MG63 (cell line): ENCODE results near the gene KNCN. TPM values are rescaled to one million over a fixed set of nuclear protein-coding genes. Genes with fewer than 3 reads are reported as not detected.

Experiments
- DNase-seq: peaks from one replicate; pipeline ENCODE4 v3.0.0-alpha.2; 2020
- H3K27me3 ChIP-seq: fragments of 250-450 bp; sonication (Bioruptor Pico); 2 replicates; pipeline ENCODE4 v1.5.1; 2020; ENCODE audit warnings: mild to moderate bottlenecking, moderate library complexity
- H3K36me3 ChIP-seq: fragments of 250-450 bp; sonication (Bioruptor Pico); 2 replicates; pipeline ENCODE4 v1.5.1; 2020; ENCODE audit warnings: mild to moderate bottlenecking, moderate library complexity
- H3K4me3 ChIP-seq: fragments of 250-450 bp; sonication (Bioruptor Pico); 2 replicates; pipeline ENCODE4 v1.5.1; 2020; ENCODE audit warnings: mild to moderate bottlenecking, moderate library complexity
- H3K9me3 ChIP-seq: fragments of 250-450 bp; sonication (Bioruptor Pico); 2 replicates; pipeline ENCODE4 v1.5.1; 2020; ENCODE audit warnings: mild to moderate bottlenecking, moderate library complexity
- total RNA-seq: library from RNA; depleted of rRNA; stranded (reverse); fragments of >200 nt; shearing (Covaris generic); gene quantifications from 2 replicates; pipeline ENCODE4 v1.2.3, GENCODE V29; 2014; ENCODE audit warnings: low replicate concordance; rRNA removed

KNCN gene
- not detected in 2 replicates for total RNA-seq

- Histone ChIP-seq H3K9me3 (no peaks in the 10 kb centered on the region), H3K36me3 (no peaks in the 10 kb centered on the region), H3K4me3 (no peak within 1 kb of the TSS), H3K27me3 (no peaks in the 10 kb centered on the region)
- DNase-seq, result no peak
Observed at GRCh38 chr1:46551597-46552095, at the start of gene KNCN. KNCN (minus strand) TSS chr1:46551647; CDS start chr1:46551215, 432 bp downstream.

DNA sequence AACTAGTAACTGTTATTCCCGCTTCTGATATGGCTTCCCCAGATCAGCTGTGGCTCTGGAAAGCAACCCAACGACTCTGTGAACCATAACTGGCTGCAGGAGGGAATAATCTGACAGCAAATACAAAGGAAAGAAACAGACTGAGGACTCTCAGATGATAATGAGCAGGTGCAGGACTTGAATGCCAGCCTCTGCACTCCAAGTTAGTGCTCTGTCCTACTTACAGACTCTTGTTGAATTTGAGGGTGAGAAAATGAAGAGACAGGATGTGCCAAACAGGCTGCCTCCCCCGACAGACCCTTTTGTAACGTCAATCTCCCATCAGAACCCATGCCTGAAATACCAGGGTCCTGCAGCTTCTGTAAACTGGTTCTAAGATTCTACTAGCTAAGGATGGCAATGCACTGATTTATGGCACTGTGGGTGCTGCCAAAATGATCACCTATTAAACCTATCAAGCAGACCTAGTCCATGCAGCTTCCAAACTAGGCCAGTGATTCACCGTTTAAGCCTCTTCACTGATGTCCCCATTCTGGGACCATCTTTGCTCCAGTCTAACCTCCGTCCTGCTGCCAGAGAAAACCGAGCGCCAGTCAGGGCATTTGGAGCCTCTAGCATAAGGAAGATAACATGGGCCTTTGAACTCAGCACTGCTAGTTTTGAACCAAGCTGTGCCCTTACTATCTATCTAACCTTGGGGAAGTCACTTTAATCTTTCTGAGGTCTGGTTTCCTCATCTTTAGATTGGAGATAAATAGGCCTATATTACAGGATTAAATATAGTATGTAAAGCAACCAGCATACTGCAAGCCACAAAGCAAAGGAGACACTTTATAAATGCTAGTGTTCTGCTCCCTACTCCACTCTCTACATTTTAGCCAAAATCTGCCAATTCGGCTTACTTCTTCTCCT, 47.9 kb upstream of the KNCN start:
- no peaks in the 10 kb centered on the region for H3K9me3 ChIP-seq
- DNase-seq, result no peak
- no peaks in the 10 kb centered on the region for H3K27me3 ChIP-seq
- H3K36me3 ChIP-seq, result no peaks in the 10 kb centered on the region
- no peak overlapping the region for H3K4me3 ChIP-seq

DNA sequence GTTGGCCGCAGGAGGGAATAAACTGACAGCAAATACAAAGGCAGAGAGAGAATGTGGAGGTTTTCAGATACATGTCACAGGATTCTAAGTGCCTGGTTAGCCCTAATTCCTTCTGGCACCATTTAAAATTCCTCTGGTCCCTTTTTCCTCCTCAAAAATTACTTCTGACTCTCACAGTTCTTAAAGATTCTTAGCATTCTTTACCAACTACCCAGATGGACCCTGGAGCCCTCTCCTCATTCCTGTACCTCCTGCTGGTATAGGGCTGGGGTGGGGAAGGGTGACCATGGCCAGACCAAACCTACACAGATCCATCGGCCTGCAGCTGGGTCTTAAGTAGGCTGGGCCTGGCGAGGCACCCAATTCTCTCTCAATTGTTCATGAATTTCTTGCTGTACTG, 45.4 kb upstream of the KNCN start:
- no peak for DNase-seq
- H3K9me3 ChIP-seq, result no peaks in the 10 kb centered on the region
- no peaks in the 10 kb centered on the region for H3K36me3 ChIP-seq
- no peaks in the 10 kb centered on the region for H3K27me3 ChIP-seq
- H3K4me3 ChIP-seq, result no peak overlapping the region

DNA sequence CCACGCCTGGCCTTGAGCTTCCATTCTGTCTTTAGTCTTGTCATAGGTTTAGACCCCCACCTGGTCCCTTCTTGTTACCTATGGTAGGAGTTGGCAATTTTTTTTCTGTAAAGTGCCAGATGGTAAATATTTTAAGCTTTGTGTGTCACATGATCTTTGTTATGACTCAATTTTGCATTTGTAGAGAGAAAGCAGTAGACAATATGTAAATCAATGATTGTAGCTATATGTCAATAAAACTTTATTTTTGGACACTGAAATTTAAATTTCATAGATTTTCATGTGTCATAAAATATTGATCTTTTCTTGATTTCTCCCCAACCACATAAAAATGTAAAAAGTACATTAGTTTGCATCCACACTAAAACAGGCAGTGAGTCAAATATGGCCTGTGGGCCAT, 44.6 kb upstream of the KNCN start:
- no peaks in the 10 kb centered on the region for H3K36me3 ChIP-seq
- H3K9me3 ChIP-seq, result no peaks in the 10 kb centered on the region
- no peaks in the 10 kb centered on the region for H3K27me3 ChIP-seq
- no peak overlapping the region for H3K4me3 ChIP-seq
- no peak for DNase-seq

DNA sequence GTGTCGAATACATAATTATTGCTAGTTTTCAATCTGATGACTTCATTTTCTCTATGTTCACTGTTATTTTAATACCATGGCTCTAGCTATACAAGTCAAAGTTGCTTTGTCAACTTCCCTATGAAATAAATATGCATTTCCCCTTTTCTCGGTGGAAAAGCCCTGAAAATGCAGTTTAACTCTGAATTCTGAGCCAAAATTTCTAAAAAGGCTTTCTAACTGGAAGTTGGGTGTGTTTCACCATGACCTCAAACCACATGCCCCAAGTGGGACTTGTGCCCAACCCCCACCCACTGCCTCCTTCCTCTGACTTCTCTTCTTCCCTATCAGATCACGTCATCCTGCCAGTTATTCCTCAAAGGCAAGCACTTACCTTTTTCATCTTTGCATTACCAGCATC, 43.7 kb upstream of the KNCN start:
- Histone ChIP-seq H3K9me3 (no peaks in the 10 kb centered on the region), H3K27me3 (no peaks in the 10 kb centered on the region), H3K36me3 (no peaks in the 10 kb centered on the region), H3K4me3 (no peak overlapping the region)
- no peak for DNase-seq

DNA sequence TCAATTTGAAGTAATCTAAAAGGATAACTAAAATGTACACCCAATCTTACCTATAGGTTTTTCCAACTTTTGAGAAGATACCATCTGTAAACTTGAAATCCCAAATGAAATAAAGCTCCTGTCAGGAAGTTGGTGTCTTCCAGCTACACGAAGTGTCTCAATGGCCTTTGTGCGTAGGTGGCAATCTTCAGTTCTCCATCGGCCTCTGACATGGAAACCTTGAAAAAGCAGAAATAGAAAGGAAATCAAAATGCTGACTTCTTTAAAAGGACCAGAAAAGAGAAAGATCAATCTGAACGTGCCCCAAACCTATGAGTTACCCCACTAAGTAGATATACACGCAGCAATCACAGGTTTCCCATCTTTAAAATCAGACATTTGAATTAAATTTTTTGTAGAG, 42.6 kb upstream of the KNCN start:
- H3K36me3 ChIP-seq, result no peaks in the 10 kb centered on the region
- DNase-seq, result no peak
- H3K4me3 ChIP-seq, result no peak overlapping the region
- H3K9me3 ChIP-seq, result no peaks in the 10 kb centered on the region
- H3K27me3 ChIP-seq, result no peaks in the 10 kb centered on the region

GRCh38 chr1:46592823-46593222, 41.4 kb upstream of the KNCN start:
- Histone ChIP-seq H3K36me3 (no peaks in the 10 kb centered on the region), H3K27me3 (no peaks in the 10 kb centered on the region), H3K9me3 (no peaks in the 10 kb centered on the region), H3K4me3 (no peak overlapping the region)
- DNase-seq, result no peak

DNA sequence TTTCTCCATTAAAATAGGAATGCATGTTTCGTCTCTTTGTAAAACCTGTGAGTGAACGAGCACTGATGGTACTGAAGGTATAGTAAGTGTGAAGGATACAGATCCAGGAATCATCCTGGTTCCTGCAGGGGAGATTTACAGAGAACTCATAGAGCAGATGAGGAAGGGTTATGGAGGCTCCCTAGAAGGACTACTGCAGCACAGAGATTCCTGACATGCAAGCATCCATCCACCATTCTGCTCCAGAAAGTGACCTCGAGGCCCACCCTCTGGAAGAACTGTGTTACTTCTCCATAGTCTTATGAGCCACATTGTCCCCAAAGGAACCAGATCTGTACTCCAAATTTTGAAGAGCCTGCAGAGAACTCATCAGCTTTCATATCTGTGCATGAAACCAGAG, 38.1 kb upstream of the KNCN start:
- Histone ChIP-seq H3K4me3 (no peak overlapping the region), H3K27me3 (no peaks in the 10 kb centered on the region), H3K36me3 (no peaks in the 10 kb centered on the region), H3K9me3 (no peaks in the 10 kb centered on the region)
- DNase-seq, result no peak

DNA sequence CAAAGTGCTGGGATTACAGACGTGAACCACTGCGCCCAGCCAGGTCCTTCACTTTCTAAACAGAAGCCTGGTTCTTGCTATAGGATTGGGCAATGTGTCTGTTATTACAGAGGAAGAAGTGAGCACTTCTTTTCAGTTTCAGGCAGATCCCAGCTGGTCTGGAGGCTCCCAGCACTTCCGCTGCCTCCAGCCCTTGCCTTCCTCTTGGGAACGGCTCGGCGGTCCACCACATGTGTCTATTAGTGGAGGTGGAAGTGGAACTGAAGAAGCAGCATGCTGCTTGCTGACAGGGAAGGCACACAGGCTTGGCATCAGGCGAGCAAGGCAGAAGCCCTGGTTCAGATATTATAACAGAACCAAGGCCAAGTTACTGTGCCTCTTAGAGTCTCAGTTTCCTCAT, 35.6 kb upstream of the KNCN start:
- no peaks in the 10 kb centered on the region for H3K9me3 ChIP-seq
- no peaks in the 10 kb centered on the region for H3K27me3 ChIP-seq
- H3K4me3 ChIP-seq, result no peak overlapping the region
- no peaks in the 10 kb centered on the region for H3K36me3 ChIP-seq
- no peak for DNase-seq

GRCh38 chr1:46585312-46585938, 34.0 kb upstream of the KNCN start:
- no peak for DNase-seq
- Histone ChIP-seq H3K4me3 (no peak overlapping the region), H3K27me3 (no peaks in the 10 kb centered on the region), H3K9me3 (no peaks in the 10 kb centered on the region), H3K36me3 (peaks cover 3% of the 10 kb centered on the region; the same call in 1 of the 2 replicates)

GRCh38 chr1:46583494-46583893, 32.0 kb upstream of the KNCN start:
- no peak overlapping the region for H3K4me3 ChIP-seq
- no peaks in the 10 kb centered on the region for H3K27me3 ChIP-seq
- peaks cover 4% of the 10 kb centered on the region; the same call in 1 of the 2 replicates for H3K36me3 ChIP-seq
- no peak for DNase-seq
- no peaks in the 10 kb centered on the region for H3K9me3 ChIP-seq

DNA sequence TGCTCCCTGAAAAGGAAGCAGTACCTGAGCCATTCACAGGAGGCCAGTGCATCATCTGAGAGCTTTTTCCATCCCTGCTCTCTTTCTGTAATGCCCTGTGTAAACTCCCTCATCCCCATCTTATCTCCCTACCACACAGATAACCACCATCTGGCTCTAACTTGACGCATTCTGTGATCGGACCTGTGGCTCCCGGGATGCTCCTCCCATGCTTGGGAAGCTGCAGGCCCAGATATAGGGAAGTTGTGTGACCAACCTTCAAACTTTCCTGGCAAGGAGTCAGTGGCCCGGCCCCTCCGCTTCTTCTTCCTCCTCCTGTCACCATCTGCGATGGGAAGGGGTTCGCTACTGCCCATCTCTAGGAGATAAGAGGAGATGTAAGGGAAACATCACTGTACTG, 31.5 kb upstream of the KNCN start:
- Histone ChIP-seq H3K36me3 (peaks cover 4% of the 10 kb centered on the region; the same call in 1 of the 2 replicates), H3K4me3 (no peak overlapping the region), H3K9me3 (no peaks in the 10 kb centered on the region), H3K27me3 (no peaks in the 10 kb centered on the region)
- no peak for DNase-seq

GRCh38 chr1:46581681-46582455, 30.4 kb upstream of the KNCN start:
- Histone ChIP-seq H3K4me3 (no peak overlapping the region), H3K36me3 (peaks cover 4% of the 10 kb centered on the region; the same call in 1 of the 2 replicates), H3K27me3 (no peaks in the 10 kb centered on the region), H3K9me3 (no peaks in the 10 kb centered on the region)
- DNase-seq, result no peak

- no peaks in the 10 kb centered on the region for H3K9me3 ChIP-seq
- H3K4me3 ChIP-seq, result no peak overlapping the region
- no peak for DNase-seq
- H3K27me3 ChIP-seq, result no peaks in the 10 kb centered on the region
- H3K36me3 ChIP-seq, result peaks cover 4% of the 10 kb centered on the region; the same call in 1 of the 2 replicates
Observed at GRCh38 chr1:46580140-46580903, 28.9 kb upstream of the KNCN start.

DNA sequence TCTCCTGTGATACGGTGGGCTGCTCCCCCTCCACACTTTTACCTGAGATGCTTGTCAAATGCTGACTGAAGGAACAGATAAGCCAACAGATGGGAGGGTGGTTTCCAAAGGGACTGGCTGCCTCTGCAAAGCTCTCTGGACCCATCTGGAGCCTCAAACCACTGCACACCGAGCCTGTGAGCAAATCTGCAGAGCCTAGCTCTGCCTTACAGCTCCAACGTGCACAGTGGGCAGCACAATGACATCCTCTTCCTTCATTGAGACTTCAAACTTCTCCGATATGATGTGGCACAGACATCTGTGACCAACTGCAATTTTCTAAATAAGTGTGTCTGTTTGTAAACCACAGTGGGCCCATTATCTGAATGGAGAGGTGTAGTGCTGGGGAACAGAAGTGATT, 26.2 kb upstream of the KNCN start:
- H3K27me3 ChIP-seq, result no peaks in the 10 kb centered on the region
- peaks cover 4% of the 10 kb centered on the region; the same call in 1 of the 2 replicates for H3K36me3 ChIP-seq
- H3K9me3 ChIP-seq, result no peaks in the 10 kb centered on the region
- no peak for DNase-seq
- H3K4me3 ChIP-seq, result no peak overlapping the region

GRCh38 chr1:46576596-46576995, 25.1 kb upstream of the KNCN start:
- no peak overlapping the region for H3K4me3 ChIP-seq
- H3K27me3 ChIP-seq, result no peaks in the 10 kb centered on the region
- no peaks in the 10 kb centered on the region for H3K9me3 ChIP-seq
- DNase-seq, result no peak
- peaks cover 4% of the 10 kb centered on the region; the same call in 1 of the 2 replicates for H3K36me3 ChIP-seq
